ENCODE measurements around the gene NR3C2. TPM values are rescaled to one million over a fixed set of nuclear protein-coding genes. Genes with fewer than 3 reads are reported as not detected.

The NR3C2 gene
- total RNA-seq, 1 experiment from 2014 or later: 1.6 TPM

GRCh38 chr4:148060264-148061140, 381.7 kb downstream of the NR3C2 start:
- intact Hi-C loops (cut with micrococcal nuclease; ENCODE audit: unreplicated experiment): no loop called here
- no TSS peak for BruUV-seq (replicated peaks)
- peaks cover 18% of the 10 kb centered on the region for H3K4me1 ChIP-seq (ENCODE audit: insufficient read depth, low read length, poor library complexity, severe bottlenecking)
- TF ChIP-seq EZH2 (IDR thresholded peaks at IDR 0.05; ENCODE audit: borderline replicate concordance, low read depth, low read length, poor library complexity, severe bottlenecking): no peak
- TF ChIP-seq, protein P1, sequence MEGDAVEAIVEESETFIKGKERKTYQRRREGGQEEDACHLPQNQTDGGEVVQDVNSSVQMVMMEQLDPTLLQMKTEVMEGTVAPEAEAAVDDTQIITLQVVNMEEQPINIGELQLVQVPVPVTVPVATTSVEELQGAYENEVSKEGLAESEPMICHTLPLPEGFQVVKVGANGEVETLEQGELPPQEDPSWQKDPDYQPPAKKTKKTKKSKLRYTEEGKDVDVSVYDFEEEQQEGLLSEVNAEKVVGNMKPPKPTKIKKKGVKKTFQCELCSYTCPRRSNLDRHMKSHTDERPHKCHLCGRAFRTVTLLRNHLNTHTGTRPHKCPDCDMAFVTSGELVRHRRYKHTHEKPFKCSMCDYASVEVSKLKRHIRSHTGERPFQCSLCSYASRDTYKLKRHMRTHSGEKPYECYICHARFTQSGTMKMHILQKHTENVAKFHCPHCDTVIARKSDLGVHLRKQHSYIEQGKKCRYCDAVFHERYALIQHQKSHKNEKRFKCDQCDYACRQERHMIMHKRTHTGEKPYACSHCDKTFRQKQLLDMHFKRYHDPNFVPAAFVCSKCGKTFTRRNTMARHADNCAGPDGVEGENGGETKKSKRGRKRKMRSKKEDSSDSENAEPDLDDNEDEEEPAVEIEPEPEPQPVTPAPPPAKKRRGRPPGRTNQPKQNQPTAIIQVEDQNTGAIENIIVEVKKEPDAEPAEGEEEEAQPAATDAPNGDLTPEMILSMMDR (conservative IDR thresholded peaks at IDR 0.05; ENCODE audit: low read depth, low read length): no peak
- H3K27ac ChIP-seq (ENCODE audit: low read depth, low read length, poor library complexity, severe bottlenecking): no peak overlapping the region
- no peak overlapping the region for H3K4me3 ChIP-seq (ENCODE audit: low read depth, low read length, poor library complexity, severe bottlenecking)
- no peaks in the 10 kb centered on the region for H3K27me3 ChIP-seq (replicated peaks; ENCODE audit: insufficient read depth, low read depth, low read length, poor library complexity)
- H3K9me3 ChIP-seq (ENCODE audit: low read depth, low read length, poor library complexity, severe bottlenecking): no peaks in the 10 kb centered on the region
- H3K36me3 ChIP-seq (ENCODE audit: insufficient read depth, low read length, poor library complexity, severe bottlenecking): no peaks in the 10 kb centered on the region
- no peak for DNase-seq (ENCODE audit: low spot score)
- CTCF ChIA-PET: interaction anchor here (0.6 kb wide), 1 partner anchor 201 kb away, joined by 3 read pairs; no protein-coding TSS in a partner anchor
- POLR2A ChIA-PET (ENCODE audit: low non-redundant PET): interaction anchor here (0.9 kb wide), 1 partner anchor 98 kb away, joined by 4 read pairs; no protein-coding TSS in a partner anchor

GRCh38 chr4:148059617-148060180, 382.5 kb downstream of the NR3C2 start:
- no peak for DNase-seq (ENCODE audit: low spot score)
- CTCF ChIA-PET: interaction anchor here (0.6 kb wide), 1 partner anchor 202 kb away, joined by 3 read pairs; no protein-coding TSS in a partner anchor

More at GRCh38 chr4:148059617-148060180, 382.5 kb downstream of the NR3C2 start:
- peaks cover 22% of the 10 kb centered on the region for H3K4me1 ChIP-seq (ENCODE audit: insufficient read depth, low read length, poor library complexity, severe bottlenecking)
- POLR2A ChIA-PET (ENCODE audit: low non-redundant PET): interaction anchor here (0.9 kb wide), 1 partner anchor 99 kb away, joined by 4 read pairs; no protein-coding TSS in a partner anchor
- H3K27me3 ChIP-seq (replicated peaks; ENCODE audit: insufficient read depth, low read depth, low read length, poor library complexity): no peaks in the 10 kb centered on the region
- intact Hi-C loops (cut with micrococcal nuclease; ENCODE audit: unreplicated experiment): no loop called here
- no peak overlapping the region for H3K4me3 ChIP-seq (ENCODE audit: low read depth, low read length, poor library complexity, severe bottlenecking)
- H3K9me3 ChIP-seq (ENCODE audit: low read depth, low read length, poor library complexity, severe bottlenecking): no peaks in the 10 kb centered on the region
- H3K27ac ChIP-seq (ENCODE audit: low read depth, low read length, poor library complexity, severe bottlenecking): no peak overlapping the region
- no peaks in the 10 kb centered on the region for H3K36me3 ChIP-seq (ENCODE audit: insufficient read depth, low read length, poor library complexity, severe bottlenecking)
- TF ChIP-seq, protein P1 (conservative IDR thresholded peaks at IDR 0.05; ENCODE audit: low read depth, low read length): no peak
- TF ChIP-seq EZH2 (IDR thresholded peaks at IDR 0.05; ENCODE audit: borderline replicate concordance, low read depth, low read length, poor library complexity, severe bottlenecking): no peak
- BruUV-seq (replicated peaks): no TSS peak

Data from A673 (cell line).